ENCODE results near the gene VPREB1.
"Not testable (repeated sequence)": the region's sequence is repeated elsewhere in the genome, so short reads cannot be mapped to it uniquely, and the experiment has no call there.

The VPREB1 gene

GRCh38 chr22:22245256-22245909, 797 bp downstream of the VPREB1 start:
- ChIA-PET CTCF (interaction anchor here (4.0 kb wide), 1 partner anchor 36 kb away, joined by 19 read pairs; no protein-coding TSS in a partner anchor), POLR2A (no interaction called here)
- WGBS (ENCODE audit: insufficient coverage): 95% methylated on average over 15 of the region's 18 CpGs
- peak overlapping the region in 1 of 7 experiments; percentile 36 for H3K4me3 ChIP-seq (ENCODE audit: control insufficient read depth in 1 of 7, extremely low read depth in 1 of 7, insufficient read depth in 4 of 7, low read depth in 2 of 7, low read length in 6 of 7)
- H3K27ac ChIP-seq (ENCODE audit: insufficient read depth in 1 of 2, low read depth in 1 of 2, low read length in 2 of 2, poor library complexity in 1 of 2, severe bottlenecking in 2 of 2): no peak overlapping the region
- H3K9me3 ChIP-seq (ENCODE audit: control extremely low read depth in 1 of 5, control insufficient read depth in 4 of 5, insufficient read depth in 2 of 5, low read depth in 1 of 5, low read length in 4 of 5): no peaks in the 10 kb centered on the region
- DNase-seq: no peak
- H3K36me3 ChIP-seq (ENCODE audit: control insufficient read depth in 4 of 4, insufficient read depth in 4 of 4, low read length in 3 of 4): no peaks in the 10 kb centered on the region
- H3K4me1 ChIP-seq (ENCODE audit: control extremely low read depth in 1 of 4, control insufficient read depth in 4 of 4, insufficient read depth in 4 of 4, low read length in 3 of 4): peaks cover 14 to 62% (median 36%) of the 10 kb centered on the region in 4 experiments
- H3K27me3 ChIP-seq (replicated peaks in 2 of 5; ENCODE audit: control insufficient read depth in 4 of 5, insufficient read depth in 5 of 5, low read length in 4 of 5): peaks cover 0 to 5% (median 0%) of the 10 kb centered on the region in 5 experiments

GRCh38 chr22:22245935-22246525, 1.4 kb downstream of the VPREB1 start:
- 85% methylated on average over 6 of the region's 6 CpGs for WGBS (ENCODE audit: insufficient coverage)
- H3K27ac ChIP-seq (ENCODE audit: insufficient read depth in 1 of 2, low read depth in 1 of 2, low read length in 2 of 2, poor library complexity in 1 of 2, severe bottlenecking in 2 of 2): no peak overlapping the region
- POLR2A ChIA-PET: no interaction called here
- no peaks in the 10 kb centered on the region for H3K36me3 ChIP-seq (ENCODE audit: control insufficient read depth in 4 of 4, insufficient read depth in 4 of 4, low read length in 3 of 4)
- H3K9me3 ChIP-seq (ENCODE audit: control extremely low read depth in 1 of 5, control insufficient read depth in 4 of 5, insufficient read depth in 2 of 5, low read depth in 1 of 5, low read length in 4 of 5): no peaks in the 10 kb centered on the region
- peaks cover 0 to 5% (median 0%) of the 10 kb centered on the region in 5 experiments for H3K27me3 ChIP-seq (replicated peaks in 2 of 5; ENCODE audit: control insufficient read depth in 4 of 5, insufficient read depth in 5 of 5, low read length in 4 of 5)
- H3K4me1 ChIP-seq (ENCODE audit: control extremely low read depth in 1 of 4, control insufficient read depth in 4 of 4, insufficient read depth in 4 of 4, low read length in 3 of 4): peaks cover 14 to 62% (median 36%) of the 10 kb centered on the region in 4 experiments
- CTCF ChIA-PET: interaction anchor here (1.2 to 1.9 kb wide), 2 partner anchors 11 to 20 kb away, joined by 3 to 10 read pairs; no protein-coding TSS in a partner anchor
- H3K4me3 ChIP-seq (ENCODE audit: control insufficient read depth in 1 of 7, extremely low read depth in 1 of 7, insufficient read depth in 4 of 7, low read depth in 2 of 7, low read length in 6 of 7): peak overlapping the region in 1 of 7 experiments; percentile 36
- no peak for DNase-seq

GRCh38 chr22:22246706-22247105, 2.1 kb downstream of the VPREB1 start:
- peaks cover 14 to 62% (median 36%) of the 10 kb centered on the region in 4 experiments for H3K4me1 ChIP-seq (ENCODE audit: control extremely low read depth in 1 of 4, control insufficient read depth in 4 of 4, insufficient read depth in 4 of 4, low read length in 3 of 4)
- POLR2A ChIA-PET: no interaction called here
- peak overlapping the region in 1 of 7 experiments; percentile 36 for H3K4me3 ChIP-seq (ENCODE audit: control insufficient read depth in 1 of 7, extremely low read depth in 1 of 7, insufficient read depth in 4 of 7, low read depth in 2 of 7, low read length in 6 of 7)
- peaks cover 0 to 5% (median 0%) of the 10 kb centered on the region in 5 experiments for H3K27me3 ChIP-seq (replicated peaks in 2 of 5; ENCODE audit: control insufficient read depth in 4 of 5, insufficient read depth in 5 of 5, low read length in 4 of 5)
- CTCF ChIA-PET: interaction anchor here (1.2 to 1.9 kb wide), 2 partner anchors 12 to 19 kb away, joined by 3 to 10 read pairs; no protein-coding TSS in a partner anchor
- no peaks in the 10 kb centered on the region for H3K9me3 ChIP-seq (ENCODE audit: control extremely low read depth in 1 of 5, control insufficient read depth in 4 of 5, insufficient read depth in 2 of 5, low read depth in 1 of 5, low read length in 4 of 5)
- no peak overlapping the region for H3K27ac ChIP-seq (ENCODE audit: insufficient read depth in 1 of 2, low read depth in 1 of 2, low read length in 2 of 2, poor library complexity in 1 of 2, severe bottlenecking in 2 of 2)
- H3K36me3 ChIP-seq (ENCODE audit: control insufficient read depth in 4 of 4, insufficient read depth in 4 of 4, low read length in 3 of 4): no peaks in the 10 kb centered on the region
- DNase-seq: no peak
- 79% methylated on average over 7 of the region's 9 CpGs for whole genome bisulfite sequencing (ENCODE audit: insufficient coverage)

GRCh38 chr22:22248878-22249277, 4.3 kb downstream of the VPREB1 start:
- CTCF ChIA-PET: interaction anchor here (1.1 to 1.4 kb wide), 2 partner anchors 11 to 13 kb away, joined by 3 to 6 read pairs; no protein-coding TSS in a partner anchor
- H3K27me3 ChIP-seq (replicated peaks in 2 of 5; ENCODE audit: control insufficient read depth in 4 of 5, insufficient read depth in 5 of 5, low read length in 4 of 5): no peaks in the 10 kb centered on the region

GRCh38 chr22:22250651-22251050, 6.1 kb downstream of the VPREB1 start:
- 93% methylated on average over 3 of the region's 8 CpGs for WGBS (ENCODE audit: insufficient coverage)
- H3K9me3 ChIP-seq (ENCODE audit: control extremely low read depth in 1 of 5, control insufficient read depth in 4 of 5, insufficient read depth in 2 of 5, low read depth in 1 of 5, low read length in 4 of 5); H3K36me3 ChIP-seq (ENCODE audit: control insufficient read depth in 4 of 4, insufficient read depth in 4 of 4, low read length in 3 of 4); CTCF ChIA-PET; H3K27ac ChIP-seq (ENCODE audit: insufficient read depth in 1 of 2, low read depth in 1 of 2, low read length in 2 of 2, poor library complexity in 1 of 2, severe bottlenecking in 2 of 2); H3K4me3 ChIP-seq (ENCODE audit: control insufficient read depth in 1 of 7, extremely low read depth in 1 of 7, insufficient read depth in 4 of 7, low read depth in 2 of 7, low read length in 6 of 7); POLR2A ChIA-PET; DNase-seq; H3K27me3 ChIP-seq (replicated peaks in 2 of 5; ENCODE audit: control insufficient read depth in 4 of 5, insufficient read depth in 5 of 5, low read length in 4 of 5): not testable (repeated sequence)
- H3K4me1 ChIP-seq (ENCODE audit: control extremely low read depth in 1 of 4, control insufficient read depth in 4 of 4, insufficient read depth in 4 of 4, low read length in 3 of 4): peaks cover 11 to 33% (median 14%) of the 10 kb centered on the region in 4 experiments

More at GRCh38 chr22:22248878-22249277, 4.3 kb downstream of the VPREB1 start:
- peaks cover 13 to 51% (median 29%) of the 10 kb centered on the region in 4 experiments for H3K4me1 ChIP-seq (ENCODE audit: control extremely low read depth in 1 of 4, control insufficient read depth in 4 of 4, insufficient read depth in 4 of 4, low read length in 3 of 4)
- no peaks in the 10 kb centered on the region for H3K36me3 ChIP-seq (ENCODE audit: control insufficient read depth in 4 of 4, insufficient read depth in 4 of 4, low read length in 3 of 4)
- peak in 2 of 3 donors; percentile 80 to 85 for DNase-seq
- no peaks in the 10 kb centered on the region for H3K9me3 ChIP-seq (ENCODE audit: control extremely low read depth in 1 of 5, control insufficient read depth in 4 of 5, insufficient read depth in 2 of 5, low read depth in 1 of 5, low read length in 4 of 5)
- H3K27ac ChIP-seq (ENCODE audit: insufficient read depth in 1 of 2, low read depth in 1 of 2, low read length in 2 of 2, poor library complexity in 1 of 2, severe bottlenecking in 2 of 2): no peak overlapping the region
- WGBS (ENCODE audit: insufficient coverage): 3% methylated on average over 3 of the region's 3 CpGs
- H3K4me3 ChIP-seq (ENCODE audit: control insufficient read depth in 1 of 7, extremely low read depth in 1 of 7, insufficient read depth in 4 of 7, low read depth in 2 of 7, low read length in 6 of 7): peak overlapping the region in 3 of 7 experiments; percentile 1 to 29 (median 25)
- POLR2A ChIA-PET: interaction anchor here (1.1 kb wide), 1 partner anchor 20 kb away, joined by 3 read pairs; no protein-coding TSS in a partner anchor

- WGBS (ENCODE audit: insufficient coverage): 96% methylated on average over 9 of the region's 13 CpGs
- H3K27me3 ChIP-seq (replicated peaks in 2 of 5; ENCODE audit: control insufficient read depth in 4 of 5, insufficient read depth in 5 of 5, low read length in 4 of 5); H3K9me3 ChIP-seq (ENCODE audit: control extremely low read depth in 1 of 5, control insufficient read depth in 4 of 5, insufficient read depth in 2 of 5, low read depth in 1 of 5, low read length in 4 of 5); POLR2A ChIA-PET; H3K4me3 ChIP-seq (ENCODE audit: control insufficient read depth in 1 of 7, extremely low read depth in 1 of 7, insufficient read depth in 4 of 7, low read depth in 2 of 7, low read length in 6 of 7); H3K36me3 ChIP-seq (ENCODE audit: control insufficient read depth in 4 of 4, insufficient read depth in 4 of 4, low read length in 3 of 4); DNase-seq; H3K27ac ChIP-seq (ENCODE audit: insufficient read depth in 1 of 2, low read depth in 1 of 2, low read length in 2 of 2, poor library complexity in 1 of 2, severe bottlenecking in 2 of 2); H3K4me1 ChIP-seq (ENCODE audit: control extremely low read depth in 1 of 4, control insufficient read depth in 4 of 4, insufficient read depth in 4 of 4, low read length in 3 of 4); CTCF ChIA-PET: not testable (repeated sequence)
These were observed 11.5 kb downstream of the VPREB1 start for GRCh38 chr22:22256133-22256532.

Measured in common myeloid progenitor, CD34-positive (primary cell).